ENCODE results near the gene CBLC. TPM values are rescaled to one million over a fixed set of nuclear protein-coding genes. Genes with fewer than 3 reads are reported as not detected.

Gene CBLC
- polyA plus RNA-seq, 1 donor from 2014 or later = not detected

GRCh38 chr19:44740351-44740824 lies 37.3 kb upstream of the CBLC start:
- Histone ChIP-seq H3F3A (ENCODE audit: insufficient read depth, low read length, poor library complexity, severe bottlenecking) (no peaks in the 10 kb centered on the region), H3K27ac (ENCODE audit: low read length) (no peak overlapping the region), H3K9me2 (ENCODE audit: insufficient read depth, low read length) (no peaks in the 10 kb centered on the region), H3K79me2 (replicated peaks; ENCODE audit: insufficient read depth, low read length) (no peaks in the 10 kb centered on the region), H3K4me2 (ENCODE audit: low read length) (no peak overlapping the region), H3K9ac (ENCODE audit: low read length) (no peak overlapping the region), H3K36me3 (ENCODE audit: insufficient read depth, low read length) (no peaks in the 10 kb centered on the region), H2AFZ (ENCODE audit: low read depth, low read length) (no peak overlapping the region), H3K4me3 (ENCODE audit: low read length) (no peak overlapping the region), H3K9me3 (ENCODE audit: low read length) (no peaks in the 10 kb centered on the region), H3K27me3 (ENCODE audit: insufficient read depth, low read depth, low read length) (peaks cover 6% of the 10 kb centered on the region), H4K20me1 (ENCODE audit: insufficient read depth) (no peaks in the 10 kb centered on the region)
- TF ChIP-seq EZH2 (IDR thresholded peaks at IDR 0.05; ENCODE audit: borderline replicate concordance, insufficient read depth, low read length, poor library complexity, severe bottlenecking) = no peak
- TF ChIP-seq, protein P1, sequence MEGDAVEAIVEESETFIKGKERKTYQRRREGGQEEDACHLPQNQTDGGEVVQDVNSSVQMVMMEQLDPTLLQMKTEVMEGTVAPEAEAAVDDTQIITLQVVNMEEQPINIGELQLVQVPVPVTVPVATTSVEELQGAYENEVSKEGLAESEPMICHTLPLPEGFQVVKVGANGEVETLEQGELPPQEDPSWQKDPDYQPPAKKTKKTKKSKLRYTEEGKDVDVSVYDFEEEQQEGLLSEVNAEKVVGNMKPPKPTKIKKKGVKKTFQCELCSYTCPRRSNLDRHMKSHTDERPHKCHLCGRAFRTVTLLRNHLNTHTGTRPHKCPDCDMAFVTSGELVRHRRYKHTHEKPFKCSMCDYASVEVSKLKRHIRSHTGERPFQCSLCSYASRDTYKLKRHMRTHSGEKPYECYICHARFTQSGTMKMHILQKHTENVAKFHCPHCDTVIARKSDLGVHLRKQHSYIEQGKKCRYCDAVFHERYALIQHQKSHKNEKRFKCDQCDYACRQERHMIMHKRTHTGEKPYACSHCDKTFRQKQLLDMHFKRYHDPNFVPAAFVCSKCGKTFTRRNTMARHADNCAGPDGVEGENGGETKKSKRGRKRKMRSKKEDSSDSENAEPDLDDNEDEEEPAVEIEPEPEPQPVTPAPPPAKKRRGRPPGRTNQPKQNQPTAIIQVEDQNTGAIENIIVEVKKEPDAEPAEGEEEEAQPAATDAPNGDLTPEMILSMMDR (IDR thresholded peaks at IDR 0.05; ENCODE audit: poor library complexity, severe bottlenecking) = no peak
- TF ChIP-seq RAD21 (conservative IDR thresholded peaks at IDR 0.05) = no peak
- no peak for TF ChIP-seq SMC3 (conservative IDR thresholded peaks at IDR 0.05; ENCODE audit: poor library complexity)
- no peak for TF ChIP-seq MXI1 (conservative IDR thresholded peaks at IDR 0.05; ENCODE audit: poor library complexity, severe bottlenecking)
- no peak for TF ChIP-seq TAF1 (IDR thresholded peaks at IDR 0.05; ENCODE audit: low read depth)
- no peak for TF ChIP-seq POLR2AphosphoS5 (IDR thresholded peaks at IDR 0.05)
- no peak for TF ChIP-seq EP300 (conservative IDR thresholded peaks at IDR 0.05; ENCODE audit: poor library complexity, severe bottlenecking)
- TF ChIP-seq, protein P2, sequence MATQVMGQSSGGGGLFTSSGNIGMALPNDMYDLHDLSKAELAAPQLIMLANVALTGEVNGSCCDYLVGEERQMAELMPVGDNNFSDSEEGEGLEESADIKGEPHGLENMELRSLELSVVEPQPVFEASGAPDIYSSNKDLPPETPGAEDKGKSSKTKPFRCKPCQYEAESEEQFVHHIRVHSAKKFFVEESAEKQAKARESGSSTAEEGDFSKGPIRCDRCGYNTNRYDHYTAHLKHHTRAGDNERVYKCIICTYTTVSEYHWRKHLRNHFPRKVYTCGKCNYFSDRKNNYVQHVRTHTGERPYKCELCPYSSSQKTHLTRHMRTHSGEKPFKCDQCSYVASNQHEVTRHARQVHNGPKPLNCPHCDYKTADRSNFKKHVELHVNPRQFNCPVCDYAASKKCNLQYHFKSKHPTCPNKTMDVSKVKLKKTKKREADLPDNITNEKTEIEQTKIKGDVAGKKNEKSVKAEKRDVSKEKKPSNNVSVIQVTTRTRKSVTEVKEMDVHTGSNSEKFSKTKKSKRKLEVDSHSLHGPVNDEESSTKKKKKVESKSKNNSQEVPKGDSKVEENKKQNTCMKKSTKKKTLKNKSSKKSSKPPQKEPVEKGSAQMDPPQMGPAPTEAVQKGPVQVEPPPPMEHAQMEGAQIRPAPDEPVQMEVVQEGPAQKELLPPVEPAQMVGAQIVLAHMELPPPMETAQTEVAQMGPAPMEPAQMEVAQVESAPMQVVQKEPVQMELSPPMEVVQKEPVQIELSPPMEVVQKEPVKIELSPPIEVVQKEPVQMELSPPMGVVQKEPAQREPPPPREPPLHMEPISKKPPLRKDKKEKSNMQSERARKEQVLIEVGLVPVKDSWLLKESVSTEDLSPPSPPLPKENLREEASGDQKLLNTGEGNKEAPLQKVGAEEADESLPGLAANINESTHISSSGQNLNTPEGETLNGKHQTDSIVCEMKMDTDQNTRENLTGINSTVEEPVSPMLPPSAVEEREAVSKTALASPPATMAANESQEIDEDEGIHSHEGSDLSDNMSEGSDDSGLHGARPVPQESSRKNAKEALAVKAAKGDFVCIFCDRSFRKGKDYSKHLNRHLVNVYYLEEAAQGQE (IDR thresholded peaks at IDR 0.05; ENCODE audit: borderline replicate concordance) = no peak

DNA sequence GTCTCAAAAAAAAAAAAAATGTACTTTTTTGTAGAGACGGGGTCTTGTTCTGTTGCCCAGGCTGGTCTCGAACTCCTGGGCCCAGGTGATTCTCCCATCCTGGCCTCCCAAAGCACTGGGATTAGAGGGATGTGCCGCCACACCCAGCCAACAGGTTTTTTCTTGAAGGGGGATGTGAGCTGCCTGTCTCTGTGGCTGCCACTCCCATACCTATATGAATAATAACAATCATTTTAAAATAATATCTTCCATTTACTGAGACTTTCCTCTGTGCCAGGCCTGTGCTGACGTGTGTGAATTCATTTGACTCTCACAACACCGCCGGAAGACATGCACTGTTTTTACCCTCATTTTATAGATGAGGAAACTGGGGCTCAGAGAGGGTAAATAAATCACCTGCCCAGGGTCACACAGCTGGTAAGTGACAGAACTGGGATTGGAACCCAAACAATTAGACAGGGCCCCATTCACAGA lies 36.4 kb upstream of the CBLC start:
- no peak overlapping the region for H3K4me2 ChIP-seq (ENCODE audit: low read length)
- H2AFZ ChIP-seq (ENCODE audit: low read depth, low read length) = no peak overlapping the region
- no peaks in the 10 kb centered on the region for H4K20me1 ChIP-seq (ENCODE audit: insufficient read depth)
- no peaks in the 10 kb centered on the region for H3K9me2 ChIP-seq (ENCODE audit: insufficient read depth, low read length)
- H3K36me3 ChIP-seq (ENCODE audit: insufficient read depth, low read length) = no peaks in the 10 kb centered on the region
- H3F3A ChIP-seq (ENCODE audit: insufficient read depth, low read length, poor library complexity, severe bottlenecking) = no peaks in the 10 kb centered on the region
- no peak overlapping the region for H3K9ac ChIP-seq (ENCODE audit: low read length)
- H3K9me3 ChIP-seq (ENCODE audit: low read length) = no peaks in the 10 kb centered on the region
- no peak overlapping the region for H3K27ac ChIP-seq (ENCODE audit: low read length)
- peaks cover 15% of the 10 kb centered on the region for H3K27me3 ChIP-seq (ENCODE audit: insufficient read depth, low read depth, low read length)
- H3K4me3 ChIP-seq (ENCODE audit: low read length) = no peak overlapping the region
- H3K79me2 ChIP-seq (replicated peaks; ENCODE audit: insufficient read depth, low read length) = no peaks in the 10 kb centered on the region
- TF ChIP-seq, protein P1 (IDR thresholded peaks at IDR 0.05; ENCODE audit: poor library complexity, severe bottlenecking) = no peak
- no peak for TF ChIP-seq POLR2AphosphoS5 (IDR thresholded peaks at IDR 0.05)
- no peak for TF ChIP-seq EZH2 (IDR thresholded peaks at IDR 0.05; ENCODE audit: borderline replicate concordance, insufficient read depth, low read length, poor library complexity, severe bottlenecking)
- no peak for TF ChIP-seq SMC3 (conservative IDR thresholded peaks at IDR 0.05; ENCODE audit: poor library complexity)
- TF ChIP-seq, protein P2 (IDR thresholded peaks at IDR 0.05; ENCODE audit: borderline replicate concordance) = no peak
- no peak for TF ChIP-seq EP300 (conservative IDR thresholded peaks at IDR 0.05; ENCODE audit: poor library complexity, severe bottlenecking)
- TF ChIP-seq RAD21 (conservative IDR thresholded peaks at IDR 0.05) = no peak
- no peak for TF ChIP-seq TAF1 (IDR thresholded peaks at IDR 0.05; ENCODE audit: low read depth)

Measured in neural cell (in vitro differentiated cells).